ENCODE measurements around the gene NDUFA3. TPM values are rescaled to one million over a fixed set of nuclear protein-coding genes. Genes with fewer than 3 reads are reported as not detected.

NDUFA3 gene
- total and polyA plus RNA-seq, 2 of the 13 experiments (the other 11 are each of a cell fraction or from before 2014, with no cell fraction given) = 31.6 to 75.4 TPM

DNA sequence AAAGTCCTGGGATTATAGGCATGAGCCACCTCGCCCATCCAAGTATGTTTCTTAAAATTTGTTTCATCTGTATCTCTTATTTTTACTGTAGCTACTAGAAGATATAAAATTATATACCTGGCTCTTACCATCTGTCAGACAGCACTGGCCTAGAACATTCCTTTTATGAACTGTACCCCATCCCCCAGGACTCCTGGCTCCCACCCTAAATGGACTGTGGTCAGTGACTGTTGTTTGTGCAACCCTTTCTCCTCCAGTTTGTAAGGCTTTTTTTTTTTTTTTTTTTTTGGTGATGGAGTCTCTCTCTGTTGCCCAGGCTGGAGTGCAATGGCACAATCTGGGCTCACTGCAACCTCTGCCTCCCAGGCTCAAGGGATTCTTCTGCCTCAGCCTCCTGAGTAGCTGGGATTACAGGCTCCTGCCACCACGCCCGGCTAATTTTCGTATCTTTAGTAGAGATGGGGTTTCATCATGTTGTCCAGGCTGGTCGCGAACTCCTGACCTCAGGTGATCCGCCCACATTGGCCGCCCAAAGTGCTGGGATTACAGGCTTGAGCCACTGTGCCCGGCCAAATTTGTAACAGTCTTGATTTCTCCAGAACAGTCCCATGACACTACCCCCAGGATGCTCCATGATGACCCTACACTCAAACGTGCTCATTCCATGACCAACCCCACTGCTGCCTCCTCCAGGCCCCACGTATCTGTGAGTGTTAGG, 2.5 kb downstream of the NDUFA3 start:
- Histone ChIP-seq H2AFZ (ENCODE audit: low read length) (no peak overlapping the region), H3K27me3 (ENCODE audit: control insufficient read depth in 1 of 2, insufficient read depth in 2 of 2, low read length in 2 of 2) (no peaks in the 10 kb centered on the region; a peak in 1 of 5 replicates), H3K4me2 (ENCODE audit: low read depth, low read length) (no peak overlapping the region), H3K36me3 (replicated peaks in 1 of 2; ENCODE audit: control insufficient read depth in 1 of 2, insufficient read depth in 2 of 2, low read length in 2 of 2) (peaks cover 11 to 37% of the 10 kb centered on the region in 2 experiments; a peak in 4 of 5 replicates), H3K9ac (ENCODE audit: insufficient read depth, low read depth, low read length) (no peak overlapping the region), H3K27ac (ENCODE audit: extremely low read length, insufficient read depth, low read length) (no peak overlapping the region), H4K20me1 (ENCODE audit: insufficient read depth, low read length) (no peaks in the 10 kb centered on the region), H3K9me3 (ENCODE audit: low read length) (no peaks in the 10 kb centered on the region), H3K4me1 (ENCODE audit: insufficient read depth, low read length) (peaks cover 17% of the 10 kb centered on the region), H3K4me3 (replicated peaks in 1 of 3; ENCODE audit: insufficient read depth in 1 of 3, low read depth in 2 of 3, low read length in 3 of 3) (no peak overlapping the region), H3K79me2 (ENCODE audit: insufficient read depth, low read length) (peaks cover 9% of the 10 kb centered on the region)
- 95% methylated on average over 11 of the region's 11 CpGs for WGBS (ENCODE audit: low lambda C conversion rate)
- TF ChIP-seq, protein P1, sequence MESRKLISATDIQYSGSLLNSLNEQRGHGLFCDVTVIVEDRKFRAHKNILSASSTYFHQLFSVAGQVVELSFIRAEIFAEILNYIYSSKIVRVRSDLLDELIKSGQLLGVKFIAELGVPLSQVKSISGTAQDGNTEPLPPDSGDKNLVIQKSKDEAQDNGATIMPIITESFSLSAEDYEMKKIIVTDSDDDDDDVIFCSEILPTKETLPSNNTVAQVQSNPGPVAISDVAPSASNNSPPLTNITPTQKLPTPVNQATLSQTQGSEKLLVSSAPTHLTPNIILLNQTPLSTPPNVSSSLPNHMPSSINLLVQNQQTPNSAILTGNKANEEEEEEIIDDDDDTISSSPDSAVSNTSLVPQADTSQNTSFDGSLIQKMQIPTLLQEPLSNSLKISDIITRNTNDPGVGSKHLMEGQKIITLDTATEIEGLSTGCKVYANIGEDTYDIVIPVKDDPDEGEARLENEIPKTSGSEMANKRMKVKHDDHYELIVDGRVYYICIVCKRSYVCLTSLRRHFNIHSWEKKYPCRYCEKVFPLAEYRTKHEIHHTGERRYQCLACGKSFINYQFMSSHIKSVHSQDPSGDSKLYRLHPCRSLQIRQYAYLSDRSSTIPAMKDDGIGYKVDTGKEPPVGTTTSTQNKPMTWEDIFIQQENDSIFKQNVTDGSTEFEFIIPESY (CRISPR knock-in tag; IDR thresholded peaks at IDR 0.05) = no peak
- TF ChIP-seq SMYD3 (CRISPR knock-in tag; IDR thresholded peaks at IDR 0.05) (no peak), ZNF354B (CRISPR knock-in tag; IDR thresholded peaks at IDR 0.05) (no peak)
- TF ChIP-seq, protein P2, sequence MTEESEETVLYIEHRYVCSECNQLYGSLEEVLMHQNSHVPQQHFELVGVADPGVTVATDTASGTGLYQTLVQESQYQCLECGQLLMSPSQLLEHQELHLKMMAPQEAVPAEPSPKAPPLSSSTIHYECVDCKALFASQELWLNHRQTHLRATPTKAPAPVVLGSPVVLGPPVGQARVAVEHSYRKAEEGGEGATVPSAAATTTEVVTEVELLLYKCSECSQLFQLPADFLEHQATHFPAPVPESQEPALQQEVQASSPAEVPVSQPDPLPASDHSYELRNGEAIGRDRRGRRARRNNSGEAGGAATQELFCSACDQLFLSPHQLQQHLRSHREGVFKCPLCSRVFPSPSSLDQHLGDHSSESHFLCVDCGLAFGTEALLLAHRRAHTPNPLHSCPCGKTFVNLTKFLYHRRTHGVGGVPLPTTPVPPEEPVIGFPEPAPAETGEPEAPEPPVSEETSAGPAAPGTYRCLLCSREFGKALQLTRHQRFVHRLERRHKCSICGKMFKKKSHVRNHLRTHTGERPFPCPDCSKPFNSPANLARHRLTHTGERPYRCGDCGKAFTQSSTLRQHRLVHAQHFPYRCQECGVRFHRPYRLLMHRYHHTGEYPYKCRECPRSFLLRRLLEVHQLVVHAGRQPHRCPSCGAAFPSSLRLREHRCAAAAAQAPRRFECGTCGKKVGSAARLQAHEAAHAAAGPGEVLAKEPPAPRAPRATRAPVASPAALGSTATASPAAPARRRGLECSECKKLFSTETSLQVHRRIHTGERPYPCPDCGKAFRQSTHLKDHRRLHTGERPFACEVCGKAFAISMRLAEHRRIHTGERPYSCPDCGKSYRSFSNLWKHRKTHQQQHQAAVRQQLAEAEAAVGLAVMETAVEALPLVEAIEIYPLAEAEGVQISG (CRISPR knock-in tag; IDR thresholded peaks at IDR 0.05) = no peak
- in situ Hi-C loops (cut with HindIII; ENCODE audit: extremely low pct_ligation_motif_present, low pct_unique_long_range_greater_than_20kb) = no loop called here
- ATAC-seq (no peak), FAIRE-seq (no peak), DNase-seq (ENCODE audit: low spot score) (no peak)
- BruUV-seq (replicated peaks) = no TSS peak
- intact Hi-C loops (cut with micrococcal nuclease; ENCODE audit: unreplicated experiment) = no loop called here
- CTCF ChIA-PET (ENCODE audit: low intra/inter-chr PET ratio, low total read pairs) = no interaction called here
- POLR2A ChIA-PET = interaction anchor here (0.7 kb wide), 1 partner anchor 84 kb away, joined by 3 read pairs; the partner anchor contains the start of gene MBOAT7
